Panc1 (cell line): ENCODE data around the gene FBXL4.

Experiments
- CTCF ChIP-seq: fragments of 450-650 bp; IDR thresholded peaks from 2 replicates; pipeline ENCODE4 v1.5.1; 2017; ENCODE audit warnings: mild to moderate bottlenecking
- POLR2AphosphoS5 ChIP-seq: IDR thresholded peaks from 2 replicates; pipeline ENCODE4 v1.6.1; 2012; ENCODE audit warnings: mild to moderate bottlenecking, low read depth, low read length, moderate library complexity
- REST ChIP-seq, 2 experiments: IDR thresholded peaks; 2 replicates each; pipeline ENCODE4 v1.6.1; 2011 to 2012; ENCODE audit warnings: low read depth in 2 of 2, control low read depth in 1 of 2, low read length in 1 of 2, mild to moderate bottlenecking in 1 of 2, moderate library complexity in 1 of 2; ENCODE audit not compliant: insufficient read depth in 1 of 2

DNA sequence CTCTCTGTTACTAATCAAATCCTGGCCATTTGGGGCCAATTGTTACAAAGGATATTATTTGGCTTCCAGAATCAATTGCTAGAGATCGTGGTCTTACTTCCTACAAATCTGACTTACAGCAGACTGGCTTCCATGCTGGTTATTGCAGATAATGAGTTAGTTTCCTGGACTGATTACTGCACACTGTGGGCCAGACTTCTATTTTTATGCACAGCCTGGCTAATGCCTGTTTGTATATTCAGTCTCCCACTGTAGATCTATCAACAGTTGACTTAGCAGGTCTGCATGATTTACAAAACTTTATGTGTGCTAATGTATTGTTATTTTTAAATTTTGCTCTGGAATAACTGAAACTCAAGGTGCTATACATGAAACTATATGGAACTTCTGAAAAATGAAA lies 25.8 kb upstream of the FBXL4 start:
- no peak for TF ChIP-seq POLR2AphosphoS5
- TF ChIP-seq CTCF = no peak
- no peak for TF ChIP-seq REST (IDR thresholded peaks at IDR 0.05; ENCODE audit: insufficient read depth in 1 of 2, low read depth in 2 of 2, low read length in 1 of 2)
